HG03039 (cell line): Measurements from ENCODE around the gene MAPK1.
"Not testable (repeated sequence)": the region's sequence is repeated elsewhere in the genome, so short reads cannot be mapped to it uniquely, and the experiment has no call there.

Experiments used
- ATAC-seq: cut with Tn5 transposase; IDR thresholded peaks from one replicate; pipeline ENCODE4 v1.9.1; 2021; ENCODE audit warnings: mild to moderate bottlenecking, moderate library complexity; ENCODE audit not compliant: unreplicated experiment

The MAPK1 gene

DNA sequence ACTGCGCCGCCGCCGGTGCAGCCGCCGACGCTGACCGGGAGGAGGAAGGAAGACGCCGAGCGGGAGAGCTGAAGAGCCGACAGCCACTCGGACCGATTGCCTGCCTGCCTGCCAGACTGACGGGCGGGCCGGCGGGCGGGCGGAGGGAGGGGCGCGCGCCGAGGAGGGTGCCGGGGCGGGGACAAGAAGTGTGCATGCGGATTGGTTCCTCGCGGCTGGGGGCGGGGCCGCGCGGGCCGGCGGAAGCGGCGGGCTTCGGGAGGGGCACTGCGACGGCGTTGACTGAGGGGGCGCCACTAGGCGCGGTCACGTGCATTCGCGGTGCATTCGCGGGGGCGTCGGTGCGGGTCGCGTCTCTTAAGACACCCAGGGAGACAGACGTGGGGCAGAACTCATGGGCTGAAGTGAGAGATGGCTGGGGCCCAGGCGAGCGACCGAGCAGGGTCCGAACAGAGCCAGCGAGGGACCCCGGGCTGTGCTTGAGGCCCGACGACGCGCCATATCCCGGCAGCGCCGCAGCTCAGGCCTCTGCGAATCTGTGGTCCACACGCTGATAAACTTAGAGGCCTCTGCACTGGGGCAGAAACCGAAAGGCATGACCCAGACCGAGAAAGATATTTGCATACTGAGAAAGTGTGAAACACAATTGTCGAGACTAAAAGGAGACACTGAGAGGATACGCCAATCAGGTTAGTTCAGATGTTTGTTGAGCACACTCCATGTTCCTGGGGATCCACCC, at the start of gene MAPK1:
TSS of gene MAPK1 (minus strand) at position 118 of the 739 bp plus-strand sequence. CDS start 205 bp downstream, outside the sequence.
- ATAC-seq, result peak; percentile 79

DNA sequence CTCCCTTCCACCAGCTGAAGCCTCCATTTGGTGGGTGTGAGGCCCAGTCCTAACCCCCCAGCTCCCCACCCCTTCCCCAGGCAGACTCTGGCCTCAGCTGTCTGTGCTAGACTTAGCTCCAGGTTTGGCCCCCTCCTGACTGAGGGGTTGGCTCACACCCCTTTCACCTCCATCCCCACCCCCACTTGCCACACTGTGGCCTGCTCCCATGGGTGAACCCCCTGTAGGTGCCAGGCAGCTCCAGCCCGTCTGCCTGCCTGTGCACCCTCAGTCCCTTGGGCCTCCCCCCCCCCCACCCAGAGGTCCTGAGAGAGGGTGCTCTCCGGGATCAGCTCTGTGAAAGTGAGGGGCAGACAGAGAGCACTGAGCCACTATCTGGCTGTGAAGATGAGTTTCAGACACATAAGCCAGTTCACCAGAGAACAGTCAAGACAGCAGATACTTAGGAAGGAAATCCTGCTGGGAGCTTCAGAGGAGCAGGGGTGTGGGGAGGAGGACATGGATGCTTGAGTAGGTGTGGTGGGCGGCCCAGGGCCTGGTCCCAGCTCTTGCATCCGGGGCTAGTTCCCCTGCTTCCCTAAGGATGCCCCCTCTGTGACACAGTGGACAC, 49.0 kb upstream of the MAPK1 start:
- ATAC-seq, result no peak

DNA sequence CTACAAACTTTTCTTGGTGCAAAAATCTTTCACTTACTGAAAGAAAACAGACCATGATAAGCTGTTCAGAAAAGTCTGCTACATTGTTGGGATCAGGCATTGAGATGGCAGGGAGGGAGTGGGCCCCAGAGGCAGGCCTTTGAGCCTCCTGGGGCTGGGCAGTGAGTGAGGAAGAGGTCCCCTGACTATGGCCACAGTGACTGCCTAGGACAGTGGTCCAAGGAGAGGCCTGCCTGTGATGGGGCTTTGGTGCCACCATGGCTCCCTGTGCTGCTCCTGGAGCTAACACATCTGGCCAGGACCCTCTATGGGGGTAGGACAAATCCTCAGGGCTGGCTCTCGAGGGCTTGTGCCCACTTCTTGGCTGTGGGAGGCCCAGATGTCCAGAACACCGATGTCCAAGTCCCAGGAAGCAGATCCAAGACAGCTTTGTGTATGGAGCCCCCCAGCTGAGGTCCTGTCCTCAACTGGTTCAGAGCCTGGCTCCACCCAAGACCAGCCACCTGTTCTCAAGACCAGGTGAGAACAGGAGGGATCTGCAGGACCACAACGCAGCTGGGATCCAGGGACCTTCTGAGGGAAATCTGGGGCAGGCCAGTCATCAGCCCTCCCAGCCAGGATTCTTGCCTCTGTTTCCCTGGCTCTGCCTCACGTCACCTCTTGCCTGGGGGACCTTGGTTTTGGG, 48.3 kb upstream of the MAPK1 start:
- ATAC-seq, result no peak

DNA sequence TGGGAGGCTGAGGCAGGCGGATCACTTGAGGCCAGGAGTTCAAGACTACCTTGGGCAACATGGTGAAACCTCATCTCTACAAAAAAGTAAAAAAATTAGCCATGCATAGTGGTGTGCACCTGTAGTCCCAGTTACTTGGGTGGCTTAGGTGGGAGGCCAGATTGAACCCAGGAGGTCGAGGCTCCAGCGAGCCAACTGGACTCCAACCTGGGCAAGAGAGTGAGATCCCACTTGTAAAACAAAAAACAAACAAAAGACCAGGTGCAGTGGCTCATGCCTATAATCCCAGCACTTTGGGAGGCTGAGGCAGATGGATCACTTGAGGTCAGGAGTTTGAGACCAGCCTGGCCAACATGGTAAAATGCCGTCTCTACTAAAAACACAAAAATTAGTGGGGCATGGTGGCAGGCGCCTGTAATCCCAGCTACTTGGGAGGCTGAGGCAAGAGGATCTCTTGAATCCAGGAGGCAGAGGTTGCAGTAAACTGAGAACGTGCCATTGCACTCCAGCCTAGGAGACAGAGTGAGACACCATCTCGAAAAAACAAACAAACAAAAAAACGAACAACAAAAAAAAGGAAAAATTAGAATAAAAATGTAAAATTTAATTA, 46.7 kb upstream of the MAPK1 start:
- not testable (repeated sequence) for ATAC-seq

DNA sequence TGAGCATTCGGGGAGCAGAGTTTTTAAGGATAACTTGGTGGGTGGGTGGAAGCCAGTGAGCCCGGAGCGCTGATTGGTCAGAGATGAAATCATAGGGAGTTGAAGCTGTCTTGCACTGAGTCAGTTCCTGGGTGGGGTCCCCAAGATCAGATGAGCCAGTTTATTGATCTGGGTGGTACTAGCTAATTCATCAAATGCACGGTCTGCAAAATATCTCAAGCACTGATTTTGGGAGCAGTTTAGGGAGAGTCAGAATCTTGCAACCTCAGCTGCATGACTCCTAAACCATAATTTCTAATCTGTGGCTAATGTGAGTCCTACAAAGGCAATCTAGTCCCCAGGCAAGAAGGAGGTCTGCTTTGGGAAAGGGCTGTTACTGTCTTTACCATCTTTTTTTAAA, 42.9 kb upstream of the MAPK1 start:
- ATAC-seq, result not testable (repeated sequence)

DNA sequence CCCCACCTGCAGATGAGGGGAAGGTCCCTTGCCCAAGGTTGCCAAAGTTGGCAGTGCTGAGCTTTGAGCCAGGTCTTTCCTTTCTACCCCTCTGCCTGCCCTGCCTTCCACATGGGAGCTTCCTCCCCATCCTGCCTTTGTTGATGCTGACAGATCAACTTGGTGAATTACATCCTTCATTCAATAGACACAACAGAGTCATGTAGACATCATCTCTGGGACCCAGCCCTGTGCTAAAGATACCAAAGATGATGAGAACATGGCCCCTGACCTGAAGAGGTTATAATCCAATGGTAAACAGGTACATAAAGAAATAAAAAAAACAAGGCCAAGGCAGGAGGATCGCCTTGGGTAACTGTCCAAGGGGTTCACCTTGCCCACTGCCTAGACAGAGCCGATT, 42.4 kb upstream of the MAPK1 start:
- no peak for ATAC-seq

DNA sequence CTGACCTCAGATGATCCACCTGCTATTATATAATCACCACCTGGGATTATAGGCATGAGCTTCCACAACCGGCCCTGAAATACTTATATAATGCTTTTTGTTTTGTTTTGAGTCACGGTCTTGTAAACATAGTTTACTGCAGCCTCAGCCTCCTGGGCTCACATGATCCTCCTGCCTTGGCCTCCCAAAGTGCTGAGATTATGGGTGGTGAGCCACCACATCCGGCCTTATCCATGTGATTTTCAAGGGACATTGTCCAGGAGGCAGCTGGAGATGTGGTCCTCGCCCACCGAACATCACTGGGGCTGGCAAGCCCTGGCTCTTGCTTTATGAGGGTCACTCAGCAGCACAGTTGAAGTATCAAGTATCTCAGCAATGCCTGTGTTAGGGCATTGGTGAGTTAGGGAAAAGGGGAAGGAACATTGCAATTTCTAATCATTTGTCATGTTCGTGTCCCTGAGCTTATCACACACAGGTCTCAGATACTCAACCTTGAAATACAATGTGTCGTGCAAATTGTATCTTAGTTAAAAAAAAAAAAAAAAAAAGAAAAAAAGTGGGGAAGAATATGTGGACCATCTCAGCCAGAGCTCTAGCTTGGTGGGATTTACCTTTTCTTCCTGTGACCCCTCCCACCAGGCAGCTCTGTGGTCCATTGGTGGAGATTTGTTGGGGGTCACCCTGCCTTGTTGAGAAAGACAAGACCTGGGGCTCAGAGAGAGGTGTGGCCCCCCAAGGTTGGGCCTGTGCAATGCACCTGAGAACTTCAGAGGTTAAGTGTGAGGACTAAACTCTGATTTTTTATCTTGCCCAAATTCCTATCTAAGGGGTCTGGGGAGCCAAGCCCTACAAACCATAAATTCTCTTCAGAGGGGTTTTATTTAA, 40.4 kb upstream of the MAPK1 start:
- no peak for ATAC-seq

DNA sequence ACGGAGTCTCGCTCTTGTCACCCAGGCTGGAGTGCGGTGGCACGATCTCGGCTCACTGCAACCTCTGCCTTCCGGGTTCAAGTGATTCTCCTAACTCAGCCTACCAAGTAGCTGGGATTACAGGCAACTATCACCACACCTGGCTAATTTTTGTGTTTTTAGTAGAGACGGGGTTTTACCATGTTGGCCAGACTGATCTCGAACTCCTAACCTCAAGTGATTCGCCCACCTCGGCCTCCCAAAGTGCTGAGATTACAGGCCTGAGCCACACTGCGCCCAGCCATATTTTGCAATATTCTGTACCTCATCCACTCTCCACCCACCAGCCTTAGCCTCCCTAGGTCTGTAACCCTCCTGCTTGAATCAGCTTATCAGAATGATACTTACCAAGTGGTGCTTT, 37.8 kb upstream of the MAPK1 start:
- ATAC-seq, result not testable (repeated sequence)

DNA sequence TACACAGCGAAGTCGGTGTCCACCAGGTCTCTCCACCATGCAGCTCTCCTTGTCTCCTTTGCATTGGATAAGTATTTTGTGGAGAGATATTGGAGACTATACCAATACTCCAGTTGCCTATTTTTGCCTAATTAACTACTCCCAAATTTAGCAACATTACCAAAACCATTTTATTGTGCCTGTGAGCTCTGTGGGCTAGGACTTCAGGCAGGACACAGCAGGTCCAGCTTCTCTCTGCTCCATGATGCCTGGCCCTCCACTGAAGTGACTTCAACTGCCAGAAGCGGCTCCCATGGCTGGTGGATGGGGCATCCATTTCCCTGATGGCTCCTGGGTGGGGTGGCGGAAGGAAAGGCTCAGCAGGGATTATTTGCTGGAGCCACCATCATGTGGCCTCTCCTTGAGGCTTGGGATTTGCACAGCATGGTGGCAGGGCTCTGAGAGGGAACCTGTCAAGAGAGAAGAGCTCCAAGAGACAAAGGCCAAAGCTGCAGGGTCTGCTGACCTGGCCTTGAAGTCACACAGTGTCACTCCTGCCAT, 36.9 kb upstream of the MAPK1 start:
- ATAC-seq, result no peak

DNA sequence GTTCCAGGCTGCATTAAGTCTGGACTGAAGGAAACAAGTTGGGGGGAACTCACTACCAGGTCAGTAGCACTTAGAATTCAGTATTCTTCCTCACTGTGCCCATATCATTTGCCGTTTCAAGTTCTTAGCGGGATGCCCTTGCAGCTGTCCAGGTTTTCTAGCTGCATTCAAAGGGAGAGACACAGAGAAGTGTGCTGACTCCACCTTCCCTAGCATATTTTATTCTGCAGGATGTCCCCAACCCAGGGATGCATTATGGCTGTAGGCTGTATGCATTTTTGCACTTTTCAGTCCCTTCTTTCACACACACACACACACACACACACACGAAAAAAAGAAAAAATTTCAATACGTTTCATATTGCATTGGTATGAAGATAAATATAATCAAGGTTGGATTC, 35.8 kb upstream of the MAPK1 start:
- ATAC-seq, result no peak

DNA sequence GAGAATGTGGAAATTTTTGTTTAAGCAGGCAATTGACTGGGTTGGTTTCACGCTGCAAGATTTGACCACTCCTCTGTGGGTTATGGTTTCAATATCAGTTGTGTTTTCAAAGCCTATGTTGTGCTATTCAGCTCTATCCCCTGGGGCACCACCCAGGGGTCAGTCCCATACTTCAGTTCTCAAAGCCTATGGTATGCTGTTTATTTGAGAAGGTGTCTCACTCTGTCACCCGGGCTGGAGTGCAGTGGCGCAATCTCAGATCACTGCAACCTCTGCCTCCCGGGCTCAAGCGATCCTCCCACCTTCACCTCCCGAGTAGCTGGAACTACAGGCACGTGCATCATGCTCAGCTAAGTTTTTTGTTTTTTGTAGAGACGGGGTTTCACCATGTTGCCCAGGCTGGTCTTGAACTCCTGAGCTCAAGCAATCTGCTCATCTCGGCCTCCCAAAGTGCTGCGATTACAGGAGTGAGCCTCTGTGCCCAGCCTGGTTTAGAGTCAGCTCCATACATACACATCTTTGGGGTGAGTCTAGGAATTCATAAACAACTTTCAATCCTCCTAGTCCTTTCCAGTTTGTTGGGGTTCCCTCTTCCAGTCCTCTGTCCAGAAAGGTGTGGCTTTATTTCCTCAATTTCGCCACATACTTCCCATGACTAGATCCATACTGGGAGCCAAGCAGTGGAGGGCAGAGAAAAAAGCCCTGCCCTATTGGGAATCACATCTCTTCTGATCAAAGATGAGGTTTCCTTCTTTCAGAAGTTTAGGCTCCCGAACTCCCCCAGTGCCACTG, 35.0 kb upstream of the MAPK1 start:
- ATAC-seq, result no peak

DNA sequence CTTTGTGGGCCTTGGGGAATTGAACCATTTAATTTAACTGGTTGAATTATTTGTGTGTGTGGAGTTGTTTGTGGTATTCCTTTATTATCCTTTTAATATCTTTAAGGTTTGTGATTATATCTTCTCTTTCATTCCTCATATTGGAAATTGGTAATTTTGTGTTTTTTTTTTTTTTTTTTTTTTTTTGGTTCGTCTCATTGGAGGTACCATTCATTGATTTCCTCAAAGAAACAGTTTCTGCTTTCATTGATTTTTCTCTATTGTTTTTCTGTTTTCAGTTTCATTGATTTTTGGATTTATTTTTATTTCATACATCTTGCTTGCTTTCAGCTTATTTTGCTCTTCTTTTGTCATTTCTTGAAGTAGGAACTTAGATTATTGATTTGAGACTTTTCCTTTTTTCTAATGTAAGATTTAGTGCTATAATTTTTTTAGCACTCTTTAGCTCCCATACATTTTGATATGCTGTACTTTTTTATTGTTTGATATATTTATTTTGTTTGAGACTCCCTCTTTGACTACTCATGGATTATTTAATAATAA, 31.0 kb upstream of the MAPK1 start:
- ATAC-seq, result no peak

DNA sequence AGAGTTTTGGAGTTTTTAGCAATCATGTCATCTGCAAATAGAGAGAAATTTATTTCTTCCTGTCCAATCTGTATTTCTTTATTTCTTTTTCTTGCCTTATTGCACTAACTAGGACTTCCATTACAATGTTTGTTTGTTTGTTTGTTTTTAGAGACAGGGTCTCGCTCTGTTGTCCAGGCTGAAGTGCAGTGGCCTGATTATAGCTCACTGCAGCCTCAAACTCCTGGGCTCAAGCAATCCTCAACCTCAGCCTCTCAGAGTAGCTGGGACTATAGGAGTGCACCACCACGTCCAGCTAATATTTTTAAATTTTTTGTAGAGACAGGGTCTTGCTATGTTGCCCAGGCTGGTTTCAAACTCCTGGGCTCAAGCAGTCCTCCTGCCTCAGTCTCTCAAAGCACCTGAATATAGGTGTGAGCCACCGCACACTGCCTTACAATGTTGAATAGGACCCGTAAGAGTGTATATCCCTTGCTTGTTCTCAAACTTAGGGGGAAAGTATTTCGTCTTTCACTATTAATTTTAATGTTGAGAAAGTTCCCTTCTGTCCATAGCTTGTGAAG, 29.6 kb upstream of the MAPK1 start:
- no peak for ATAC-seq

DNA sequence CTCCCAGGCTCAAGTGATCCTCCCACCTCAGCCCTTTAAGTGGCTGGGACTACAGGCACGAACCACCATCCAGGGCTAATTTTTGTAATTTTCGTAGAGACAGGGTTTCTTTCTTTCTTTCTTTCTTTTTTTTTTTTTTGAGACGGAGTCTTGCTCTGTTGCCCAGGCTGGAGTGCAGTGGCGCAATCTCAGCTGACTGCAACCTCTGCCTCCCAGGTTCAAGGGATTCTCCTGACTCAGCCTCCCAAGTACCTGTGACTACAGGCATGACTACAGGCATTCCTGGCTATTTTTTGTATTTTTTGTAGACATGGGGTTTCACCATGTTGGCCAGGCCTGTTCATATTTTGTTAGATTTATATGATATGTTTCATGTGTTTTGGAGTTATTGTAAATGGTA, 28.8 kb upstream of the MAPK1 start:
- ATAC-seq, result not testable (repeated sequence)

DNA sequence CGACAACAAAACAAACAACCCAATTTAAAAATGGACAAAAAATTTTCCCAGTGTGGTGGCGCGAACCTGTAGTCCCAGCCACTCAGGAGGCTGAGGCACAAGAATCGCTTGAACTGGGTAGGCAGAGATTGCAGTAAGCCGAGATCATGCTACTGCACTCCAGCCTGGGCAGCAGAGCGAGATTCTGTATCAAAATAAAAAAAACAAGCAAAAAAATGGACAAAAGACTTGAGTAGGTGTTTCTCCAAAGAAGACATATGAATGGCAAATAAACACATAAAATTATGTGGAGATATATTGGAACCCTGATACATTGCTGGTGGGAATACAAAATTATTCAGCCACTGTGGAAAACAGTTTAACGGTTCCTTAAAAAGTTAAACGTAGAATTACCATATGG, 27.4 kb upstream of the MAPK1 start:
- no peak for ATAC-seq

DNA sequence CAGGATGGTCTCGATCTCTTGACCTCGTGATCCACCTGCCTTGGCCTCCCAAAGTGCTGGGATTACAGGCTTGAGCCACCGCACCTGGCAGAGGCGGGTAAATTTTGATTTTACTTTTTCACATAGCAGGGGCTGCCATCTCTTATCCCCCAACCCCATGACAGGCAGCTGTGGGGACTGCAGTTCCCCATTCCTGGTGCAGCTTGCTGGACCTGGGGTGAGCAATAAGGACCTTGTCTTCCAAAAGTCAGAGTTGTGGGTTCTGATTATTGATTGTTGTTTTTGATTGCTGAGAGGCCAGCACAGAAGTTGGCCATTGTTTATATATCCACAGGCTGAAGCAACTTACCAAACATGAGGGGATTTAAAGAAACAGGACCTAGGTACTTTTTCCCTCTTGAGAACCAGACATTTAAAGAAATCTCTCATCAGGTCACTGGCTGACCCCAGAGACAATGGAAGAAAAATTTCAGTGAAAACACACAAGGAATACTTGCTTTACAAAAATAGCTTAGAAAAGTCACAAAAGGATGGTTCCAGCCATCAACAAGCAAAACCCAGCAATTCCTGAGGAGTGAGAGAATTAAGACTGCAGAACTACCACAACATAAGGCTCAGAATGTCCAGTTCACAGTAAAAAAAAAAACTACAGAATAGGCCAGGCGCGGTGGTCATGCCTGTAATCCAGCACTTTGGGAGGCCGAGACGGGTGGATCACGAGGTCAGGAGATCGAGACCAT, 22.0 kb upstream of the MAPK1 start:
- ATAC-seq, result no peak

DNA sequence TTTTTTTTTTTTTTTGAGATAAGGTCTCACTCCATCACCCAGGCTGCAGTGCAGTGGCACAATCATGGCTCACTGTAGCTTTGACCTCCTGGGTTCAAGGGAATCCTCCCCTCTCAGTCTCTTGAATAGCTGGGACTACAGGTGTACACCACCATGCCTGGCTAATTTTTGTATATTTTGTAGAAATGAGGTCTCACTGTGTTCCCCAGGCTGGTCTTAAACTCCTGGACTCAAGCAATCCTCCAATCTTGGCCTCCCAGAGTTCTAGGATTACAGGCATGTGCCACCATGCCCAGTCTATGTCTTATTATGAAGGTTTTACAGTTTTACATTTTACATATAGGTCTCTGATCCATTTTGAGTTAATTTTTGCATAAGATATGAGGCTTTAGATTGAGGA, 20.4 kb upstream of the MAPK1 start:
- ATAC-seq, result no peak

DNA sequence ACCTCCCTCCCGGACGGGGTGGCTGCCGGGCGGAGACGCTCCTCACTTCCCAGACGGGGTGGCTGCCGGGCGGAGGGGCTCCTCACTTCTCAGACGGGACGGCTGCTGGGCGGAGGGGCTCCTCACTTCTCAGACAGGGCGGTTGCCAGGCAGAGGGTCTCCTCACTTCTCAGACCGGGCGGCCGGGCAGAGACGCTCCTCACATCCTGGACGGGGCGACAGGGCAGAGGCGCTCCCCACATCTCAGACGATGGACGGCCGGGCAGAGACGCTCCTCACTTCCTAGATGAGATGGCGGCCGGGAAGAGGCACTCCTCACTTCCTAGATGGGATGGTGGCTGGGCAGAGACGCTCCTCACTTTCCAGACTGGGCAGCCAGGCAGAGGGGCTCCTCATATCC, 16.5 kb upstream of the MAPK1 start:
- not testable (repeated sequence) for ATAC-seq
